ENCODE data around the gene BCAP31.

- TF ChIP-seq SUZ12 (IDR thresholded peaks at IDR 0.05; ENCODE audit: extremely low read depth, insufficient read depth, insufficient read length) (no peak), YY1 (IDR thresholded peaks at IDR 0.05; ENCODE audit: insufficient read depth, insufficient read length) (no peak), ZNF274 (IDR thresholded peaks at IDR 0.05; ENCODE audit: low read depth, low read length) (no peak)
These were observed 55.6 kb downstream of the BCAP31 start for GRCh38 chrX:153668423-153669173.
